ENCODE measurements around the gene TGM2.

- TF ChIP-seq CTCF (IDR thresholded peaks at IDR 0.05) (no peak), POLR2A (IDR thresholded peaks at IDR 0.05) (no peak)
Observed at GRCh38 chr20:38195521-38195920, 30.5 kb upstream of the TGM2 start.
